Measurements from ENCODE around the gene AIMP1. TPM values are rescaled to one million over a fixed set of nuclear protein-coding genes. Genes with fewer than 3 reads are reported as not detected.

The AIMP1 gene
- total RNA-seq, 1 experiment from 2014 or later: 45.8 TPM

- no TSS peak for BruUV-seq (replicated peaks)
These were observed 49.3 kb downstream of the AIMP1 start for GRCh38 chr4:106365613-106366012.

GRCh38 chr4:106366026-106366425 is 49.7 kb downstream of the AIMP1 start:
- no peaks in the 10 kb centered on the region for H3K4me1 ChIP-seq (ENCODE audit: control insufficient read depth, insufficient read depth, low read length)
- ChIA-PET CTCF (no interaction called here), POLR2A (no interaction called here)
- H3K9me3 ChIP-seq (ENCODE audit: control insufficient read depth, insufficient read depth, low read depth, low read length): no peaks in the 10 kb centered on the region
- intact Hi-C loops (cut with micrococcal nuclease; ENCODE audit: unreplicated experiment): loop anchor here (5.0 kb wide), 1 partner anchor 441 kb away; no protein-coding TSS in a partner anchor
- BruUV-seq (replicated peaks): no TSS peak
- no peak overlapping the region for H3K4me3 ChIP-seq (ENCODE audit: low read depth in 2 of 2, low read length in 2 of 2)
- DNase-seq (ENCODE audit: low read depth, low spot score): no peak
- no peak overlapping the region for H3K27ac ChIP-seq (ENCODE audit: low read length)
- no peaks in the 10 kb centered on the region for H3K27me3 ChIP-seq (ENCODE audit: control insufficient read depth, insufficient read depth, low read length)
- no peaks in the 10 kb centered on the region for H3K36me3 ChIP-seq (ENCODE audit: control insufficient read depth, insufficient read depth, low read length)
- TF ChIP-seq TCF7L2 (IDR thresholded peaks at IDR 0.05; ENCODE audit: low read depth, low read length): no peak
- no peak for ATAC-seq
- in situ Hi-C loops (cut with HindIII; ENCODE audit: low pct_unique_long_range_greater_than_20kb, low sequenced_read_pairs): no loop called here

More at GRCh38 chr4:106365613-106366012, 49.3 kb downstream of the AIMP1 start:
- no peak for TF ChIP-seq CTCF (IDR thresholded peaks at IDR 0.05)
- no peak for TF ChIP-seq REST (IDR thresholded peaks at IDR 0.05; ENCODE audit: insufficient read depth in 1 of 2, low read depth in 2 of 2, low read length in 1 of 2)
- no peaks in the 10 kb centered on the region for H3K27me3 ChIP-seq (ENCODE audit: control insufficient read depth, insufficient read depth, low read length)
- H3K9me3 ChIP-seq (ENCODE audit: control insufficient read depth, insufficient read depth, low read depth, low read length): no peaks in the 10 kb centered on the region
- no peak for DNase-seq (ENCODE audit: low read depth, low spot score)
- H3K4me3 ChIP-seq (ENCODE audit: low read depth in 2 of 2, low read length in 2 of 2): no peak overlapping the region
- H3K4me1 ChIP-seq (ENCODE audit: control insufficient read depth, insufficient read depth, low read length): no peaks in the 10 kb centered on the region
- ChIA-PET CTCF (no interaction called here), POLR2A (no interaction called here)
- no peaks in the 10 kb centered on the region for H3K36me3 ChIP-seq (ENCODE audit: control insufficient read depth, insufficient read depth, low read length)
- H3K27ac ChIP-seq (ENCODE audit: low read length): no peak overlapping the region
- intact Hi-C loops (cut with micrococcal nuclease; ENCODE audit: unreplicated experiment): loop anchor here (5.0 kb wide), 1 partner anchor 442 kb away; no protein-coding TSS in a partner anchor
- ATAC-seq: no peak
- in situ Hi-C loops (cut with HindIII; ENCODE audit: low pct_unique_long_range_greater_than_20kb, low sequenced_read_pairs): no loop called here

GRCh38 chr4:106367072-106367471 is 50.7 kb downstream of the AIMP1 start:
- no TSS peak for BruUV-seq (replicated peaks)
- no peak for ATAC-seq
- H3K4me3 ChIP-seq (ENCODE audit: low read depth in 2 of 2, low read length in 2 of 2): no peak overlapping the region
- H3K27me3 ChIP-seq (ENCODE audit: control insufficient read depth, insufficient read depth, low read length): no peaks in the 10 kb centered on the region
- in situ Hi-C loops (cut with HindIII; ENCODE audit: low pct_unique_long_range_greater_than_20kb, low sequenced_read_pairs): no loop called here
- no peaks in the 10 kb centered on the region for H3K4me1 ChIP-seq (ENCODE audit: control insufficient read depth, insufficient read depth, low read length)
- ChIA-PET CTCF (no interaction called here), POLR2A (no interaction called here)
- TF ChIP-seq POLR2AphosphoS5 (IDR thresholded peaks at IDR 0.05; ENCODE audit: low read depth, low read length): no peak
- no peak for TF ChIP-seq REST (IDR thresholded peaks at IDR 0.05; ENCODE audit: insufficient read depth in 1 of 2, low read depth in 2 of 2, low read length in 1 of 2)
- TF ChIP-seq TCF7L2 (IDR thresholded peaks at IDR 0.05; ENCODE audit: low read depth, low read length): no peak
- TF ChIP-seq SIN3A (IDR thresholded peaks at IDR 0.05; ENCODE audit: borderline replicate concordance, insufficient read depth, low read depth, low read length): no peak
- TF ChIP-seq CTCF (IDR thresholded peaks at IDR 0.05): no peak
- no peaks in the 10 kb centered on the region for H3K9me3 ChIP-seq (ENCODE audit: control insufficient read depth, insufficient read depth, low read depth, low read length)
- no peaks in the 10 kb centered on the region for H3K36me3 ChIP-seq (ENCODE audit: control insufficient read depth, insufficient read depth, low read length)
- no peak for DNase-seq (ENCODE audit: low read depth, low spot score)
- intact Hi-C loops (cut with micrococcal nuclease; ENCODE audit: unreplicated experiment): loop anchor here (5.0 kb wide), 1 partner anchor 440 kb away; no protein-coding TSS in a partner anchor
- H3K27ac ChIP-seq (ENCODE audit: low read length): no peak overlapping the region
